MV-4-11 (cell line): ENCODE results near the gene CLIC1.

Source experiments
- DNase-seq: peaks from one replicate; lab custom pipeline; 2025; lab: John Stamatoyannopoulos, UW

CLIC1 gene

GRCh38 chr6:31737991-31738979 is 2.0 kb upstream of the CLIC1 start:
- peak; percentile 98 for DNase-seq

DNA sequence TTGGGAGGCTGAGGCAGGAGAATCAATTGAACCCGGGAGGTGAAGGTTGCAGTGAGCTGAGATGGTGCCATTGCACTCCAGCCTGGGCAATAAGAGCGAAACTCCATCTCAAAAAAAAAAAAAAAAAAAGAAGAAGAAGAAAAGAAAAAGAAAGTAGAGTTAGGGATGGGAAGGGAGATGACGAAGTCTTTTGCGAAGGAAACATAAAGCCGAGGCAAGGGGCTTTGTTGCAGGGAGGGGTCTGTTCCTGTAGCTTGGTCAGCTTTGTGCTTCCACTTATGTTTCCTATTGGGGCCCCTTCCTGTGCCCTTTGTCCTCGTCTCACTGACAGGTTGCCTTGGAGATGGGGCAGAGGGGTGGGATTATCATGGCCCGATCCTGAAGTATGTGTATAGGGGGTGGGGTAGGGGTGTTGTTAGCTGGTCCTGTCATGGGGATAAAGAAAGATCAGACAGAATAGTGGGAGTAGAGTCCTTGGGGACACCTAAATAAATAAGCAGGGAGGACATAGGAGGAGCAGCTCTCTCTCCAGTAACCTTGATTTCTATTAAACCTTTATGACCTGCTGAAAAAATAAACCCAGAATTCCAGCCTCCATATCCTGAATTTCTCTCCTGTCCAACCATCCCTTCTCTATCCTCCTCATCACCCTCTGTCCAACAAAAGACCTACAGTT is 1.1 kb upstream of the CLIC1 start:
- DNase-seq: peak; percentile 81

DNA sequence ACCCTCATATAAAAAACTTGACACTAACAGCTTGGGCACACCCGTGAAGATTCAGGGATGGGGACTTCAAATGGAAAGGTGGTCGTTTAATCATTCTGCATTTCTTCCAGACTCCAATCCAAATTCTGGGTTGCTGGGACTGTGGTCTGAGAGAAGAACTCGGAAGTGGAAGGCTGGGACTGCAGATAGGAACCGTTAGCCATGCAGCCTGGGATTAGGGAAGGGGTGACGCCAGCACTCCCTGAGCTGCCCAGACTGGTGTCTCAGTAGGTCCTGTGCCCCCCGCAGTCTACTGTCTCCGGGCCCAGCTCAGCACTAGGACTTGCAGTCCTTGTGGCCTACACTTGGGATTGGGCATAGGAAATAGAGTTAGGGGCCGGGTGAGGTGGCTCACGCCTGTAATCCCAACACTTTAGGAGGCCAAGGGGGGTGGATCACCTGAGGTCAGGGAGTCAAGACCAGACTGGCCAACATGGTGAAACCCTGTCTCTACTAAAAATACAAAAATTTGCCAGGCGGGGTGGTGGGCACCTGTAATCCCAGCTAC is 511 bp upstream of the CLIC1 start:
- peak; percentile 35 for DNase-seq

DNA sequence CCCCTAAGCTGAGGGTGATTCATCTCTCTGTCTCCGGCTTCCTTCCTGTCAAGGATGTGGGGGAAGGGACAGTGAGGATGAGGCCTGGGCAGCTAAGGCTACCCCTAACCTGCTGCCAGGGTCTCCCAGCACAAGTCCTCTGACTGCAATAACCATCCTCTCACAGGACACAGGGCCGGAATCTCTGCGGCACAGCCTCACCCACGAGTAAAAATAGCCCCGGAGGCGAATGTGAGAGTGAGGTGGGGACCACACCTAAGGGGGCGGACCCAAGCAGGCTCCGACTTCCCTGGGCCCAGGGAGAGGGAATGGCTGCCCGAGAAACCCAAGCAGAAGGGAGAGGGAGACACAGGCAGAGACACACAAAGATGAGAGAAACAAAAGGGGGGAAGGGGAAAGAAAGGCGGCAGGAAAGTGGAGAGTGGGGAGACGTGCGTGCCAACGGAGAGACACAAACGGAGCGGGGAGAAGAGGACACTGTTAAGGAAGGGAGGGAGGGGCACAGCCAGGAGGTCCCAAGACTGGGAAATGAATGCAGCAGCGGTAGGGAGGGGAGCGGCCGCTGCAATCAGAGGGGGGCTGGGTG is 1.4 kb downstream of the CLIC1 start:
- peak; percentile 77 for DNase-seq

DNA sequence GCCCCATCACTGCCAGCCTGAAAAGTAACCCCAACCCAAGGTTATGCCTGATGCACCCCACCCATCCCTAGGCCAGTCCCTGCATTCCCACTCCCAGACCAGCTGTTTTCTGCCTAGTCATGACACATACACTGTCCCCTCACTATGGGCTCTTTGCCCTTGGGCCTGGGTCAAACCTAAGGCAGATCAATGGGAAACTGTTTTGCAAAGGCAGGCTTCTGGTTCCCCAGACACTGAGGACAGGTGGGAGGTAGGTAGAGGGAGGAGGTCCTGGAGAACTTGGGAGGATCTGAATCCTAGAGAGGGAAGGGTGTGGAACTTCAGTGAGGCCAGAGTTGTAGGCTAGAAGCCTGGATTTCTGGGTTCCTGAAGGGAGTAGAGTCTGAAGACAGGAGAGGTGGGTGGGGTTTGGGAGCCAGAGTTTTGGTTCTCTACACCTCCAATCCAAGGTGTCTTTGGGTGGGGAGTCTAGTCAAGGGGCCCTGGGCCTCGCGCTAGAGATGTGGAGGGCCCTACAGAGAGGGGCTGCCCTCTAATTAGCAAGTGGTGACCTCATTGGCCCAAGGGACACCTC is 2.0 kb downstream of the CLIC1 start:
- DNase-seq: no peak

- DNase-seq: no peak
These were observed 2.6 kb downstream of the CLIC1 start for GRCh38 chr6:31733734-31734133.

GRCh38 chr6:31732029-31732428 is 4.3 kb downstream of the CLIC1 start:
- no peak for DNase-seq

DNA sequence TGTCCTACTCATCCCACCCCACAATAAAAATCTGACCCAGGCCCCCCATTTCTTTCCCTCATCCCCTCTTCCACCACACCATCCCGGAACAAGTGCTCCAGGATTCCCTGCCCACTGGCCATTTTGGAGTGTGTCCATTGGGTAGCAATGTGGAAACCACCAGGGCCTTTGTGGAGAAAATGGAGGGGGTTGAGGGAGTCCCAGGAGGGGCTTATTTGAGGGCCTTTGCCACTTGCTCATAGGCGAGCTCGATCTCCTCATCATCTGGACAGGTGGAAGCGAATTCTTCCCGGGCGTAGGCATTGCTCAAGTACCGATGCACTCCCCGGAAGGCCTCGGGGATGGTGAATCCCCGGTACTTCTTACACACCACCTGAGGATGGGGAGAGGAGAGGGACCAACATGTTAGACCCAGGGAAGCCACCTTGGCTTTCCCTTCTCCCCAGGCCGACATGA is 5.7 kb downstream of the CLIC1 start:
- DNase-seq: no peak

- peak; percentile 67 for DNase-seq
These were observed 6.2 kb downstream of the CLIC1 start for GRCh38 chr6:31729979-31730630.

- DNase-seq: peak; percentile 84
These were observed 6.8 kb downstream of the CLIC1 start for GRCh38 chr6:31729515-31729978.

DNA sequence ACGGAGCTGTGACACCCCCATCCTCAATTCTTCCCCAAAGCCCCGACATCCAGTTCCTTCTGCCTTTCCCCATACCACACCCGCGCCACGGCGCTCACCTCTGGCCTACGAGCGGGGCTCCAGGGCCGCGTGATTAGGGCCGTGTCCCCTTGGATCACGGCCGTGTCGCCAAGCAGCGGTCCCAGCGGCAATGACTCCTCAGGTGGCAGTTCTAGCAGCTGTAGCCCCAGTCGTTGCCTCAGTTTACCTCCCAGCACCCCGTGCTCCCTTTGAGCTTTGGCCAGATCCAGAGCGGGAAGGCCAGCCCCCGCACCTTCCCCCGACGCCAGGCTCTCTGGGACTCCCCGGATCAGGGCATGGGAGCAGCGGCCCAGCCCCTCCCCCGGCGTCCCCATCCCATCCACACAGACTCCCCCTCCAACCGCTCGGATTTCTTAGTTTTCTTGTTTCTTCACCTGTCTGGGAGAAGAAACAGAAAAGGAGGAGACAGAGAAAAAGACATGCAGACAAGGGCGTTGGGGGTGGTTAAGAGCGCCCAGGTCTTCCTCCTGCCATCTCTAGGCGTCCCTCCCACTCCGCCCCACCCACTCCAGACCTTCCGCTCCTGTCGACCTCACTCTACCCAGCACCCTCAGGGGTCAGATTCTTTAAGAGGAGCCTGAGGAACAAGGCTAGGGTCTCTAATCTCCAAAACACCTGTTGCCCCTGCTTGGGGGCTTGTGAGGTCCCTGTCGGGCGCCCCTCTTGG is 7.4 kb downstream of the CLIC1 start, which contains the start of gene DDAH2:
Gene DDAH2 (minus strand): TSS at position 533 of the 748 bp plus-strand sequence. CDS start 138 bp downstream, at position 395.
- no peak for DNase-seq

DNA sequence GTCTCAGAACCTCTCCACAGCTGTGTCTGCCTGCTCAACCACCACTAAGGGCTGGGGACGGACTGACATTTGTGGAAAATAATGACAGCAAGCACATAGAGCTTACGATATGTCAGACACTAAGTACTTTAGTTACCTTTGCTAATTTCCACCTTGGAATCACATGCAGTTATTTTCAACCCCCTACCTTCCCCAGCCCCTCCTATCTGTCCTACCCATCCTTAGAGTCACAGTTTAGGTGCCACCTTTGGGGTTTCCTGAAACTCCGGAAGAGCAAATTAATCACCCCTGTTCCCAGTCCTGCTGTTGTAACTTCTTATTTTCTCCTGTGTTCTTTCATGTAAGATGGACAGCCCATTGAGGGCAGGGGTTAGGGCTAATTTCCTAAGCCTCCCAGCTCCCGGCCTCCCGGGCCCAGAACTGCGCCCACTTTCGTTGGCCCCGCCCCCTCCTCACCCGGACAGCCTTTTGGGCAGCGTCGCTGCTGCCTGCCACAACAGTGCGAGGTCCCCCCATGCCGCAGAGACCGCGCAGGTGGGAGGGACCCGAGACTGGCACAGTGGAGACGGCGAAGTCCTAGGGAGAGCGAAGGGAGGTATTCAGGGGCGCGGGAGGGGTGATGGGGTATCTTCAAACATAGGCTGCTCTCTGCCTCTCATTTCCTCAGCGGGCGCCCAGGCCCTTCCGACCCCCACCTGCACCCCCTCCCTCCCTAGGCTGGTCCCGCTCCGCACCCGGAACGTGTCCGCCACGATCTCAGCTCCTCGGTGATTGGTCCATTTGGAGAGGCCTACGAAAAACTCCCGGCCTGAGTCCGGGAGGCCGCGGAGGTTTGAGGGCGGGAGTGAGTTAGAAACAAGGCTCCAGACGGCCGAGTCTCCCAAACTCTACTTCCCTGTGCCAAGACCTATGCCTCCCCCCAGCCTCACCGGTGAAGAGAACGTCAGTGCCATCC is 8.3 kb downstream of the CLIC1 start:
- DNase-seq: peak; percentile 96

DNA sequence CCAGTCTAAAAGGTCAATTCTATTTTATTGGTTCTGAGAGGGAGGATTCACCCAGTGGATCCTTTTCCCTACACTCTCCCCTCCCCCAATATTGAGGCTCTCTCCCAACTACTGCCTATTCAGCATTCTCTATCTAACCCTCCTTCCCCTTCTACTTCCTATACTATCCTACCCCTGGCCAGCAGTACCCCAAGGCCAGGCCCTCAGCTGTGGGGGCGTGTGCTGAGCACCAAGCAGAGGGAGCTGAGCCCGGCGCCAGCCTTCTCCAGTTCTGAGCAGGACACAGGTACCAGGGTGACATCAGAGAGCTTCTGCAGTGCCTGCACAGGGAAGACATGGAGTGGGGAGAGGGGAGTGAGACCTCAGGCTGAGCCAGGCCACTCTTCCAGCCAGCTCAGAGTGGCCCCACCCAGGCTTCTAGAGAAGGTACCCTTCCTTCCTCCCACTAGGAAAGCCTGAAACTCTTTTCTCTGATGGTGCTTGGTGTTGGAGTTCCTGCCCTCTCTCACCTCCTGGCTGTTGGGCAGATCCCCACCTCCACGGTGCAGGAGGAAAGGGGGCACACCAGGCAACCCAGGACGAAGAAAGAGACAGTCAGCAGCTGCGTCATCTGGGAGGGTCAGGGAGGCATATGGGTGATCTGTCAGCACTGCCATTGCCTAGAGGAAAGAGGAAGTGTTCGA is 9.2 kb downstream of the CLIC1 start:
- no peak for DNase-seq

DNA sequence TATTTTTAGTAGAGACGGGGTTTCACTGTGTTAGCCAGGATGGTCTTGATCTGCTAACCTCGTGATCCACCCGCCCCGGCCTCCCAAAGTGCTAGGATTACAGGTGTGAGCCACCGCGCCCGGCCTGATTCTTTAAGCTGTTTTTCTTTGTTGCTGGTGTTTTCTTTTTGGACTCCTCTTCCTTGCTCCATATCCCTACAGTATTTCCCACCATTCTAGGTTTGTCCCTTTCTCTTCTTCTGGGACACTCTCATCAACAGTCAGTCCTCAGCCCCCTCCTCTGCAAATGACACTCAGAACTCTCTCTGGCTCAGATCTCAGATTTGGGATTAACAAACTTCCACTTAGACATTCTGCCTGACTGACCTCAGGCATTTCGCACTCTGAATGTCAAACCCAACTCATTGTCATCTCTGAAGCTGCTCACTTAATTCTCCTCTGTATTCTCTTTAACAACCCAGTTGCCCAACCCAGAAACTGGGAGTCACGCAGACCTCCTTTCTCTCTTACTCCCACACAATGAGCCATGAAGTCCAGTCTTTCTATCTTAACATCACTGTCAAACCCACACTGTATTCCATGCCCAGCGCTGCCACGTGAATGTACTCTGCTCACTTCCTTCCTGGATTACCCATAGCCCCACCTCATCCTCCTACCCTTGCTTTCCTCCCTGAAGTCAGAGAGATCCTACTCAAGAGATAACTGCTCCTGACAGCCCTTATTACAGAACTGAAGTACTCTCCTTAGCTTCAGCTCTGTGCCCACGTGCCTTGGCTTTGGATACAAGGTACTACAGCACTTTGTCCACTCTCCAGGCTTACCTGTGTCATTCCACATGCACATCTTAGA is 10.6 kb downstream of the CLIC1 start:
- DNase-seq: peak; percentile 36

DNA sequence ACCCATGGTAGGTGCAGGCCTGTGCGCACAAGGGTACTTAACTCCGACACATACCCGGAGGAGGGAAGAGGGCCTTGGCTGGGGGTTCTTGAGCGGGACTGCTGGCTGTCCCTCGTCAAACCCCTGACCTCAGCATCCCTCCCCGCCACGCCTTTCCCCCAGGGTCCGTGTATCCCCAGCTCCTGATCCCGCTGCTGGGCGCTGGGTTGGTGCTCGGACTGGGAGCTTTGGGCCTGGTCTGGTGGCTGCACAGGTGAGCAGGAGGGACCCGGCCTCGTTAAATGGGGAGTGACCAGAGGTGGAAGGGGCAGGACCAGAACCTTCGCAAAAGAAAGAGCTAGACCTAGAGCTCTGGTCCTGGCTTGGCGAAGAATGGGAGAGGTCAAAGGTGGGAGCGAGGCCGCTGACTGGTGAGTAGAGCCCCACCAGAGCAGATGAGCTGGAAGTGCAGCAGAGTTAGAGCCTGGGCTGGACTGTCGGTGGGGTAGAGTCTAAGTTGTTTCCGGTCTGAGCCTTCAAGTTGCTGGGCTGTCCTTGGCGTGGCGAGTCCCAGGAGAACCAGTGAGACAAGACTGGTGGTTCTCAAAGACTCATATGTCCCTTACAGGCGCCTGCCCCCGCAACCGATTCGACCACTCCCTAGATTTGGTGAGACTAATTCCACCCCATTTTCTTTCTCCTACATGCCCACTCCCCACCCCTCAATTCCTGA is 12.2 kb downstream of the CLIC1 start:
- DNase-seq: no peak

DNA sequence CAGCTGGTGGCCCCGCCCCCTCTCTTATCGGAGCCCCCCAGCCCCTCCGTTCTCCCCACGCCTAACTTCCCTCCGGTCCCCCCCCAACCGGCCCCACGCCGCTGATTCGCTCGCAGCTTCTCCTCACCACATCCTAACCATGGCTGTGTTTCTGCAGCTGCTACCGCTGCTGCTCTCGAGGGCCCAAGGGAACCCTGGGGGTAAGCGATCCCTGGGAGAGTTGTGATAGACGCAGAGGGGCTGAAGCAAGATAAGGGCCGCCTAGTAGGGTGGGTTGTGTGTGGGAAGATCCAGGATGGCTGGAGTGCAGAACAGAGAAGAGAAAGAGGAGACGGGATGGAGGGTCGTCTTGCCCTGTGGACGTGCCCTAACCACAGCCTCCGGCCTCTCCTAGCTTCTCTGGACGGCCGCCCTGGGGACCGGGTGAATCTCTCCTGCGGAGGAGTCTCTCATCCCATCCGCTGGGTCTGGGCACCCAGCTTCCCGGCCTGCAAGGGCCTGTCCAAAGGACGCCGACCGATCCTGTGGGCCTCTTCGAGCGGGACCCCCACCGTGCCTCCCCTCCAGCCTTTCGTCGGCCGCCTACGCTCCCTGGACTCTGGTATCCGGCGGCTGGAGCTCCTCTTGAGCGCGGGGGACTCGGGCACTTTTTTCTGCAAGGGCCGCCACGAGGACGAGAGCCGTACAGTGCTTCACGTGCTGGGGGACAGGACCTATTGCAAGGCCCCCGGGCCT is 12.9 kb downstream of the CLIC1 start, which contains the start of gene MPIG6B:
Gene MPIG6B (plus strand): TSS at position 129 of the 735 bp plus-strand sequence. CDS start 11 bp downstream, at position 140.
- DNase-seq: no peak
